RPMI7951 (cell line): Measurements from ENCODE around the gene LMO2. TPM values are rescaled to one million over a fixed set of nuclear protein-coding genes. Genes with fewer than 3 reads are reported as not detected.

Experiments
- DNase-seq: peaks from one replicate; pipeline ENCODE4 v3.0.0-alpha.2; 2012; ENCODE audit warnings: low read depth
- total RNA-seq: library from RNA; depleted of rRNA; stranded (reverse); fragments of >200 nt; shearing (Covaris generic); gene quantifications from 2 replicates; pipeline ENCODE4 v1.2.3, GENCODE V29; 2014

The LMO2 gene
- total RNA-seq, 1 experiment from 2014 or later, result 0.12 TPM

DNA sequence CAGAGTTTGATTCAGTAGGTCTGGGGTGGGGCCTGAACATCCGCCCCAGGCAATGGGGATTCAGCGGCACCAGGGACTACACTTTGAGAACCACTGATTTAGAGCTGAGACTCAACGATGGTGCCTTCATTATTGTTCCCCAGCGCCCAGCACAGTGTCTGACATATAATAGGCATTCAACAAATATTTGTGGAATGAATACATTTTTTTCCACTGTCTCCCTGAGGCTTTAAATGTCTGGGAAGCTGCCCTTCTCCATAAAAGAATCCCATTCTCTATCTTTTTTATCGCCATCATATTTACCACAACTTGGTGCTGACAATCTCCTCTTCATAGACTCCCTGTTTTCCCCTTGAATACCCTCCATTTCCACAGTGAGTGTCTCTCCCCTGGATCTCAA lies 23.6 kb upstream of the LMO2 start:
- peak; percentile 29 for DNase-seq

DNA sequence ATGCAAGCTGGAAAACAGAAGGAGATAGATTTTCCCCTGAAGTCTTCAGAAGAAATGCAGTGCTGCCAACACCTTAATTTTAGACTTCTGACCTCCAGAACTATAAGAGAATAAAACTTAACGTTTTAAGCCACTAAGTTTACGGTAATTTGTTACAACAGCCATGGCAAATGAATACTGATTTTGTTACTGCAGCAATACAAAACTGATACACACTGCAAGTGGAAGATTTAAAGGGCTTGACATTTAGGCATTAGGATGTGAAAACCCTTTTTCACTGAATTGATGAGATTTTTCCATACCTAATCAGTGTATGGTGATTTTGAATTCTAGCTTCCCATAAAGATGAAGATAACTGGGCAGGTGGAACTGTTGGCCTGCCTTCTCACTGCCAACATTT lies 22.1 kb upstream of the LMO2 start:
- no peak for DNase-seq

DNA sequence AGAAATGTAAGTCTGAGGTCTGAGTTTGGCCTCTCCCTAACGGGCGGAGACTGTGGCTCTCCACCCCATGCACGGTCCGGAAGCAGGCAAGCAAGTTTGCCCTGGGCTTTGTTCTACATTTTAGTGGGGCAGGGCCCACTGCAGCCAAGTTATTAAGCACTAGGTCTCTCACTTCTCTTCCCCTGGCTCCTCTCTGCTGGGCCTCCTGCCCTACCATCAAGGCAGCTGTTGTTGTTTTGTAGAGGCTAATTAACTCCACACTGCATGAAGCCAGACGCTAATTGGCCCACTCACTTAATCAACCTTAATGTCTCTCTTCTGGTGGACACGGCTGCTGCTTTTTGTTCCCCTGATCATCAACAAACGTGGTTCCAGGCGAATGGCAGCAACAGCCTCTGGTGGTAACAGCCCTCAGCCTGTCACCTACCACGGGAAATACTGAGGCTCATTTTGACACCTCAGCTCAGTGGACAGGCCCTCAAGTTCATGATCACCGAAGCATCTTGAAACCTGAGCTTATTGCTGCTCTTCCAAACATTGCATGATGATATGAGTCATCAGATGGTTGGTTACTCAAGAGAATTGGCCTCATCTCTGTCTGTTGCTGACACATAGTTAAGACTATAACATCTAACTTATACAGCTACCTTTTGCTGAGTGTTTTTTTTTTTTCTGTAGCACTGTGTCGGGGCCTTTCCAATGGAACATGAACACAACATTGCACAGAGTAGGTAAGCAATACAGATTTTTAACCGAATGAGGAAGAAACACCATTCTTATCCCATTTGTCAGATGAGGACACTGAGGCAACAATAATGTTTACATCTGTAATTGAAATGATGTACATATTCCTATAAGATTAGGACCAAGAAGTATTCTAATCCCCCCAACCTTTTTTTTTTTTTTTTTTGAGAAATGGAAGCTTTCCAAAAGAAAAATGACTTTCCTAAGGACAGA lies 20.8 kb upstream of the LMO2 start:
- DNase-seq, result peak; percentile 87

DNA sequence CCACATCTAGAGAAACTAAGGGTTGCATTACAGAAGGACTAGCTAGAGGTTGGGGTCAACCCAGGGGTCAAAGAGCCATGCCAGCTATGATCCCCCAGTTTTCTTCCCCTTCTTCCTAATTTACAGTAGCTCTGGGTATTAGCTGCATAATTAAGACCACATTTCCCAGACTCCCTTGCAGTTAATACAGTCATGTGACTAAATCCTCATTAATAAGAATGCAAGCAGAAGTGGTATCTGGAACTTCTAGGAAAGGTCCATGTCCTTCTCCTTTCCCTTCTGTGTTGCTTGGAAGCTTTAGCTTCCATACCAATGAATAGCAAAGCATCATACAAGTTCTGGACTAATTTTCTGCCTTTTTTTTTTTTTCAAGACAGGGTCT lies 19.1 kb upstream of the LMO2 start:
- no peak for DNase-seq

DNA sequence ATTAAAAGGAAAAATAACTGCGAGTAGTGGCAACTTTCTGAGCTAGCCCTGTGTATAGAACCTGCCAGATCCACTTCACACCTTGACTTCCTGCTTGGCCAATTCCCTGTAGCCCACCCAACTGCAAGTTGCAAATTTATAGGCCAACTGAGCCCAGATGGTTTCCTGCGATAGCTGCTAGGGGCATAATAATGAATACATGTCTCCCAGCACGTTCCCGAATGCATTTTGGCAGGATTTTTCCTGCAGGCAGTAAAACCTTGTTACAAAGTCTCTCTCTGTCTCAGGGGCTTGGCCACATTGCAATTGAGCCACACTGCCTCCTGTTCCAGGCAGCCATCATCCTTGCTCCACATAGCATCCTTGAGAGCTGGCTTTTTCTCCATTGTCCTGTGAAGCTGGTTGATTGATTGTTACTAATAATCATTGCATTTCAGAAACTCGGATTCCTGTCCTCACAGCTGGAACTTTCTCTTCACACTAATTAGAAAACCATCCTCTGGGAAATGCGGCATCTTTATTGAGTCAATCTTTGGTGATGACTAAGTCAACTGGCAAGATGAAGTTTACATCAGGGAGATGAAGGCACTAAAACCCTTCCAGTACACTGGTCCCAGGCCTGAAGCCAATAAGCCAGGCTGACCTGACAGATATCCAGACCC lies 18.6 kb upstream of the LMO2 start:
- peak; percentile 56 for DNase-seq

DNA sequence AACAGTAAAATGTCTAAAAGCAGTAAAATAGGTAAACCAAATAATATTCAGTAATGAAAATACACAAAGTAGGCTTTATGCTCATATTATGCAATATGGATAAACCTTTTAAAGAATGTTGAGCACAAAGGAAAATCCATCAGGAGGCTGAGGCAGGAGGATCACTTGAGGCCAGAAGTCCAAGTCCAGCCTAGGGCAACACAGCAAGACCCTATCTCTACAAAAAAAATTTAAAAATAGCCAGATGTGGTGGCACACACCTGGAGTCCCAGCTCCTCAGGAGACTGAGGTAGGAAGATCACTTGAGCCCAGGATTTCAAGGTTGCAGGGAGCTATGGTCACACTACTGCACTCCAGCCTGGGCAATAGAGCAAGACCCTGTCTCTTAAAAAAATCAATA lies 17.7 kb upstream of the LMO2 start:
- DNase-seq, result no peak

DNA sequence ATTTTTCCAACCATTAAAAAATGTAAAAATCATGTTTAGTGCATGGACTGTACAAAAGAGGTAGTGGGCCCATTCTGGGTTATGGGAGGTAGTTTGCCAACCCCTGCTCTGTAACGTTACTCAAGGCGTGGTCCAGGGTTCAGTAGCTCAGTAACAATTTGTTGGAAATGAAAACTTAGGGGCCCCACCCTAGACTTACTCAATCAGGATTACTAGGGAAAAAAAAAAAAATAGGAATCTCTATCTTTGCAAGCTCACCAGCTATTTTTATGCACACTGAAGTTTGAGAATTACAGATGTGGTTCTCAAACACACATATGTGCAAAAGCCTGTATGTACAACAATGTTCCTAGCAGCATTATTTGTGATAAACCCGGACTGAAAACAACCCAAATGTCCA lies 17.3 kb upstream of the LMO2 start:
- DNase-seq, result no peak

DNA sequence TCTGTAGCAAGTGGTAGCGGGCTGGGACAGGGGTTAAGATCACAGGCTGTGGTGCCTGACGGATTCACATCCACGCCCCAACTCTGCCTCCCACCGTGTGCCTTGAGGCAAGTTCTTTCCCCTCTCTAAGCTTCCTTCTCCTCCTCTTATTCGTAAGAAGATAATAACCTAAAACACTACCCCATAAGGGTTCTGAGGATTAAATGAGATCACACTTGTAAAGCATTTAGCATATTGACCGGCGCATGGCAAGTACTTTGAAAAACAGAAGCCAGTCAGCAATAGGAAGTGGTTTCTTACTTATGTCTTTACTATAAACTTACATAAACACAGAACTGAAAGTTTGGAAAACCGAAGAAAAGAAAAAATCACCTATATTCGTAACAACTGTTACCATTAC lies 15.5 kb upstream of the LMO2 start:
- DNase-seq, result no peak

DNA sequence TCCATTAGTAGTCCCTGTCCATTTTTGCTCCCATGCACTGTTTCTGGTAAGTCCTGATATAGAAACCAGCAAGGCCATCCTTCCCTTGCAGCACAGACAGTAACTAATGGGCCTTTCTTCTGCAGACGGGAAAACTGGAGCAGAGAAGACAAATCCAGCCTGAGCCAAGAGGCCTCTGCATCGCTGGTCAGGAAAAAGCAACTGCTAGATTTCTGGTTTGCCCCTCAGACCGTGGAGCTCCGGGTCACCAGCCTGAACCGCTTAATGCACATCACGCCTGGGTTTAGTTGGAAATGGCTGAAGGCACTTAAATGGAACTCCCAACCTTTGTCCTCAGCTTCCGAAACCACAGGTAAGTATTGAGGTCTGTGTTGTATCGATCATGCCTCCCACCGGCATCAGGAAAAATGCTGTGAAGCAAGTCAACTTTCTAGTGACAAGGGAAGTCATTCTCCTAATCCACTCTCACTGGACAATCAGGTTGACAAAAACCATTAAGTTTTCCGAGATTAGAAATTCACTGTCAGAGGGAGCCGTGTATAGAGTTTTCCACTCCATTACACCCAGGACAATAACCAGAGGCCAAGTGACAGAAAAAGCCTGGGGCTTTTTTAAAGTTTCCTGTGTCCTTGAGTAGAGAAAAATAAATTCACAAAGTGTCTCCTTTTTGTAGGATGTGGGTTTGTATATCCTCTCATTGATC lies 14.8 kb upstream of the LMO2 start:
- no peak for DNase-seq

DNA sequence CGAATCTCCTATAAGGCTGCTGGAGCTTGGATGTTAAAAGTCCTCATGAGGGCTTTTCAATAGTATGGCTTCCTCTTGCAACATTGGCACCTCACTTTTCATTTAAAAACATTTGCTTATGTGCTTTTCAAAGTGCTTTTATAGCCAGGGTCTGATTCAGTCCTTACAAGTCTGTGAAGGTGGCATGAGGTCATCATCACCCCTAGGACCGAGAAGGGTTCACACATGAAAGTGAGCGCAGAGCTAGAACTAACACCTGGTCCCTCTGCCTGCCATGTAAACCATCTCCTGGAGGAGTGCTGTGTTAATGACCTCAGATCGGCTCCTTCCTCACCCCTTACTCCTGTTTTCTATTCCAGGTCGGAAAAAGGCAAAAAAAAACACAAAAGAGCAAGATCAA lies 12.2 kb upstream of the LMO2 start:
- no peak for DNase-seq

DNA sequence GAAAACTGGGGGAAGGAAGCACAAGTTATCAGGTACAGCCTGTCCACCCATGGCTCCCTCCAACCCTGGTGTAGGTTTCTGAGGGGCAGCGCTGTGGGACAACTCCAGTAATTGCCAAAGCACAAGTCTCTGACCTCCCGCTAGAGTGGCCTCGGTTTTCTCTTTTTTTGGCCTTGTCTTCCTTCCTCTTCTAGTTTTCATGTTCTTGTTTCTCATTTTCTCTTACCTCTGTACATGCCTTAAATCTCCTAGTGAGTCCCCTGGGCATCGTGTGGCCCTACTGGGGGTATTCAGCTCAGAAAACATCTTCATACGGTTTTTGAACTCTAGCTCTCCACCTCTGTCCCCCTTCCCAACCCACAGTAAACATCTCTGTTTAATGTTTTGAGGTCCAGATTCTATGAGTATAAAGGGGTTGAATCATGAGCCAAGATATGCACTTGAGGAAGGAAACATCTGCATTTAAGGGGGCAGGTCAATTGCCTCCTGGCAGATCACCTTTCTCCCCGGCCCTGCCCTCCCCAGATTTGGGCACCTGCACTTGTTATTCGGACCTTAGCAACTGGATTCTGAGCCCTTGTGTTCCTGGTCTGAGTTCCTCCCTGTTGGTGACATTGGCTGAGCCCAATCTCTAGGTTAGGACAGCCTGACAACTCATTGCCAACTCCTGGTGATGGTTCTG lies 8.4 kb upstream of the LMO2 start:
- DNase-seq, result no peak

DNA sequence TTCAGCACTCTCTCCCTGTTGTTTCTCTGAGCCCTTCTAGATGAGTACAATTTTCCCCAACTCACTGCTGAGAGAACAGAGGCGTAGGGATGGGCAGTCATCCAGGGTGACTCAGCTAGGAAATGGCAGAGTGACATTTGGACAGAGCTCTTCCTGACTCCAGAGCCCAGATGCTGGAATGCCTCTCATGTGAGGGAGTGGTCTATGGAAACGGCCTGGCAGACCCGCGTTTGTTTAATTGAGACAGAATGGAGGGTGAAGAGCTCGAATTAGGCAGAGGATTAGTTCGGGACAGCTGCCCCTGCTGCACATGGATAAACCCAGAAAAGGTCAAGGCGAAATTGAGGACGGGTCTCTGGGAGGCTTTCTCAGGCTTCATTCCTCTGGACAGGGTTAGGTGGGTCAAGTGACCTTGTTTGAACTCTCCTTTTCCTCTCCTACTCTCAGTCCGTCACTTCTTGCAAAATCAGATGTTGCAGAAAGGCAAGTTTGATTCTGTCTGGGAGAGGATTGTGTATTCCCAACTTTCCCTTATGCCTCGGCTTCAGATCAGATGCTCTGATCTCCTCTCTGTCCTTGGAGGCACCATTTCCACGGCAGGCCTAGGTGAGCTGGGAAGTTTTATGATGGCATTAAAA lies 7.6 kb upstream of the LMO2 start:
- peak; percentile 84 for DNase-seq

DNA sequence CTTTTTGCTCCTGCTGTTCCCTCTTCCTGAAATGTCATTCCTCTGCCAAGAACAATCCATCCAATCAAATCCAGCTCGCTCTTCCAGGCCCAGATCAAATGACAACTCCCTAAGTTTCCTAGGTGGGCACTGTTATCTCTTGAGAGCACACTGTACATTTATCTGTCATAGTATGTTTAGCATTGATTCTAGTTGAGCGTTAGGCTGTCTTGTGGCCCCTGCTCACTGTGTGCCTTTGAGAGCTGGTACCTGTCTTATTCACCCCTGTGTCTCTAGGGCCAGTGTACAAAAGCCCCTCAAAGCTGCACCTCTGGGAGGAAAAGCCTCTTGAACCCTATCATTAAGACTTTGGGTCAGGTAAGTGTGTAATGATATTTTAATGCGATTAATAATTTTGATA lies 7.1 kb upstream of the LMO2 start:
- DNase-seq, result no peak

DNA sequence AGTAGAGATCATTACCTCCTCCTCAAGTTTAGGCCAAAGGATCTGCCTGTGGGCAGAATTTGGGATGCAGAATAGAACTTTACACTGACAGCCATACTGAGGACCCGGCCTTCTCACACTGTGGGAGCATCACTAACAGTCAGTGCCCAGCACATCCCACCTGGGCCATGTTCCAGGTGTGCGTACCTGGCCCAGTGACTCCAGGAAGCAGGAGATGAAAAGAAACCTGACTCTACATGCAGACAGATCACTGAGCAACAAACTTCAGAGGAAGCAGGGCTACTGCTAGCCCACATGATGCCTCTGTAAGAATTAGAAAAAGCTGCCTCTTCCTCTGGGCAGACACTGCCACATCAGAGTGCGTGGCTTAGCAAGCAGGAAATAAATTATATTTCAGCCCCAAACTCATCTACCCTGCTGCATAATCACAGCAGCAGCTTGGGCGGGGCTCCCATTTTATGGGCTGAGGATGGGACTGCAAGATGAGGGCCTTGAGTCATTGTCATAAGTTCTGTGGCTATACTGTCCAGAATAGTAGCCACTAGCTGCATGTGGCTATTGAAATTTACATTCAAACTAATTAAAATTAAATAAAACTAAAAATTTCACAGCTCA lies 6.0 kb upstream of the LMO2 start:
- DNase-seq, result no peak

DNA sequence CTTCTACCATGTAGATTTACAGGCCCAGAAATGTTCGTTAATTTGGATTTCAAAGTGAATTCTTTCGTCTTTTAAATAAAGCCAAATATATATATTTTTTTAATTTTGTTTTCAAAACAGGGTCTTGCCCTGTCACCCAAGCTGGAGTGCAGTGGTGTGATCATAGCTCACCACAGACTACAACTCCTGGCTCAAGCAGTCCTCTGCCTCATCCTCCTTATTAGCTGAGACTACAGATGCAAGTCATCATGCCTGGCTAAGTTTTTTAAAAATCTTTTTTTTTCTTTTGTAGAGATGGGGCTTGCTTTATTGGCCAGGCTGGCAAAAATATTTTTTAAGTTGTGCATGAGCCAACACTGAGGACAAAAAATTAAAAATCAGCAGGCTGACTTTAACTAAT lies 5.0 kb upstream of the LMO2 start:
- DNase-seq, result no peak

DNA sequence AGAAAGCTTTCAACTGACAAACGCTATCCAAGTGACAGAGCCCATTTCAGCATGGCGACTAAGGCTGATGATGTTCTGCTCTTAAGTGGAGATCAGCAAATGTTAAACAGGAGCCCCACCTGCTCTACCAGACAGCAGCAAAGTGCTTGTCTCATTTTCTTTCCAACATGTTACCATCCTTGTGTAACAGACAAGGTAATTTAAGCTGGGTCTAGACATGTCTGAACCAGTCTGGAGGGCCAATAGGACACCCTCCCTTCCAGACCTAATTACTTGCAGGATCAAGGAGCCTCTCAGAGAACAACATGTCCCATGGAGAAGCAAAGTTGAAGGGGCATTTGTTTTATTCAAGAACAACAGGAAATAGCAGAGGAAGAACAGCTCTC lies 3.9 kb upstream of the LMO2 start:
- no peak for DNase-seq

DNA sequence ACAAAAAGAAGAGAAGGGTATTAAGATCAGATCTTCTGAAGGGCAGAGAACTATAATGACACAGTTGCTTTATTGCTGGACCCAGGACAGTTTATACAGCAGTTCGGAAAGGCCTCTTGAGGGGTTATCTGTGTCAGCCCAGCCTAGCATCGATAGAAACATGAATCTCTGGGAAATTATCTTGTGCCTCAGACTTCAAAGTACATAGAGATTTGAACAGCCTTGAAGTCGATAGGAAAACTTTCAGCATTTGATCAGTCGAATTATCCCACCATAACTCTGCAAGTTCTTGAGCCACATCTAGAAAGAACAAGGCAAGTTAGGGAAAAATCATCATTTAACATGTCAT lies 2.5 kb upstream of the LMO2 start:
- DNase-seq, result no peak

DNA sequence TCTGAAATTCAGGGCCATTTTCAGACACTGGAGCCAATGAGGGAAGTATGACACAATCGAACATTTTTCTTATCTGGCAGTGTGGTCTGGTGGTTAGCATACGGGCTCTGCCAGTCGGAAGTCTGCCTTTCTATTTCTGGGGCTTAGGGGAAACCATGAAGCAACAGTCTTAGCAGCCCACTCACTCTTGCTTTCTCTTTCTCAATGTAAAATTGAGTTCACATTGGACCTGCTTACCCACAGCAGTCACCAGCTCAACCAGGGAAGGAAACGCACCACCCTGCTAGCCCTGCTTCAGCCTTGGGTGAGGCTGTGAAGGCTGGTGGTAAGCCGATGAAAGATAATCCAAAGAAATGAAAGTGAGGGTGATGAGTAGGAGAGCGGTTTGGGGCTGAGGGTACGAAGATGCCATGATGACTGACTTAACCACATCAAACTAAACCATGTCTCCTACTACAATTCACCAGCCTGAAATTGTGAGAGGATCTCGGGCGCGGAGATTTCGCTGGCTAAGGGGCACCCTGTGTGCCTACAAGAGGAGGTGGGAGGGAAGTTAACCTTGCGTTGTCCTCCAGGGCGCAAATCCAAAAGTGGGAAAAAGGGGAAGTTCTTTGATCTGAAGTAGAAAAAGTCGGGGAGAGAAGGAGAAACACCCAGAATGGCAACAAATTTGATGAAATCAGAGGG lies 2.0 kb upstream of the LMO2 start:
- DNase-seq, result peak; percentile 55

DNA sequence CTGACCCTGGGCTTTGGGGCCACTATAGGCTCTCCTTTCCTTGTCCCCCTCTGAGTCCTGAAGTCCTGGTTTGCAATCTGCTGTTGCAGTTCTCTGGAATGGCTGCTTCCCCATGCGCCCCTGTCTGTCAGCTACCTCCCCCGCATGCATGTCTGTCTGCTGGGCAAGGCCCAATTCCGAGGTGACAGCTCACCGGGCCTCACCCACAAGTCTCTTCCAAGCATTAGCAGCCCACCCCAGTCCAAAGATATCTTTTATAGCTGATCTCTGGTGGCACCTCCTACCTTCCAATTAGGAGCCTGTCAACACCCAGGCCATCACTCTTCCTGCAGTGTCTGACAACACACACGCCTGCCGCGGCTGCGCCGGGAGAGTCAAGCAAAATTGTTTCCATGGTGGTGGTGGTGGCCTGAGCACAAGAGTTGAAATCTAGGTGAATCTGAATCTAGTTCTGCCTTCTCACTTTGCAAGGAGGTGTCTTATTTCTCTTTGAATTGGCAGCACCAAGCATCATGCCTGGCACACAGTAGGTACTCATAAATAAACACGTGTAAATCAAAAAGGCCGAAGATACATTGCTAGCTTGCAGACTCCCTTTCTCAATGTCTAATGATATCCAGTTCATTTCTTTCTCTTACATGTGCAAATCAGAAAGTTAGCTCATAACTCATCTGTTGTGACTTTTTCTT lies 1.2 kb upstream of the LMO2 start:
- no peak for DNase-seq

DNA sequence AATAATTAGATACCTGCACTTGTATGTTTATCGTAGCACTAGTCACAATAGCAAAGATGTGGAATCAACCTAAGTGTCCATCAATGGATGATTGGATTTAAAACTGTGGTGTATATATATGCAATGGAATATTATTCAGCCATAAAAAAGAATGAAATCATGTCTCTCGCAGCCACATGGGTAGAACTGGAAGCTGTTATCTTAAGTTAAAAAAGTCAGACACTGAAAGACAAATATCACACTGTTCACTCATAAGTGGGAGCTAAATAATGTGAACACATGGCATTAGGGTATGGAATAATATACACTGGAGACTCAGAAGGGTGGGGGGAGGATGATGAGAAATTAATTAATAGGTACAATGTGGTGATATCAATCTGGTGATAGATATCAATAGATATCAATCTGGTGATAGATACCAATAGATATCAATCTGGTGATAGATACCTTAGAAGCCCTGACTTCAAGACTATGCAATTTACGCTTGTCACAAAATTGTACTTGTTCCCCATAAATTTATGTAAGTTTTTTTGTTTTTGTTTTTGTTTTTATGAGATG lies 2.0 kb downstream of the LMO2 start:
- DNase-seq, result no peak
